ENCODE measurements around the gene IPCEF1.
"Not testable (repeated sequence)": the region's sequence is repeated elsewhere in the genome, so short reads cannot be mapped to it uniquely, and the experiment has no call there.

The IPCEF1 gene

DNA sequence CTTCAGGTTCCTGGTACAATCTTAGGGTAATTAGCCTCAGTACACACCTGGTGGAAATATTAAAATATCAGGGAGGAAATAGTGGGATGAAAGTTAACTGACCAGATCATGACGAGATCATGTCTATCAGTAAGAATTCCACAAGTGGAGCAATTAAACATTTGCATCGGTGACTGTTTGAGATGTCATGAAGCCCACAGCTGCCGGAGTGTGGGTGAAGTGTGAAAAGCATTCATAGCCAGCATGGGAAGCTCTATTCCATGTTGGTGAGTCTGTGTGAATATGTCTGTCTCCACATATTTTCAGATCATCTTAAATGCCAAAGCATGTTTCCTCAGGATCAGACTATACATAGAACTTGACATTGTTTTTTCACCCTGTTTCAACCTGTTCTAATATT is 142.8 kb downstream of the IPCEF1 start:
- DNase-seq, result no peak

DNA sequence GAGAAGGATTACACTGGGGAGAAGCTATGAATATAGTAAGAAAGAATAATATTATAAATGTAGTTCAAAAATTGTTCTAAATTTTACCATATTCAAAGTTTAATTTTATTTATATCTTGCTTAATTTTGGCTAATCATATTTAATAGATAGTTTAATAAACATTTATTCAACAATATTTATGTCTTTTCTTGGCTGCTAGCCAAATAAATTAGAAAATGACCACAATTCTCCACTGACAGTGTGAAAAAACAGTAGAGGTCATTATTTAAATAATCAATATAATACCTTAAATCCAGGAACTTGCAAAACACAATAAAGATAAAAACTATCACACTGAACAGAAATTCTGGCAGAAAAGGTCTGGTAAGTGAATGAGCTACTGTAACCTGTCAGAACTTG is 145.9 kb downstream of the IPCEF1 start:
- DNase-seq, result no peak

DNA sequence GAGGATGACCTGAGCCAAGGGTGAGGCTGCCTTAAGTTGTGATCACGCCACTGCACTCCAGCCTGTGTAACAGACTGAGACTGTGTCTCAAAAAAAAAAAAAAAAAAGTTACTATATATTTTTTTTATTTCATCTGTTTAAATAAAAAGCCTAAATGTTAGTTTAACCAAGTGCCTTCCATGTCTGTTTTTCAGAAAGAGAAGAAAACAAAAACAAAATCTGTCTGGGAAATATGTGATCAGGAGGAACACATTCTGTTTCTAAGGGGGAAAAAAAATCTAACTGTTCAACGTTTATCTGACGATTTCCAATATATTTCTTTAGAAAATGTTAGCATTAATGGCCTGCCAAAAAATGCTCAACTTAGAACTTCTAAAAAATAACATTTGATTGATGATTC is 147.0 kb downstream of the IPCEF1 start:
- DNase-seq, result no peak

DNA sequence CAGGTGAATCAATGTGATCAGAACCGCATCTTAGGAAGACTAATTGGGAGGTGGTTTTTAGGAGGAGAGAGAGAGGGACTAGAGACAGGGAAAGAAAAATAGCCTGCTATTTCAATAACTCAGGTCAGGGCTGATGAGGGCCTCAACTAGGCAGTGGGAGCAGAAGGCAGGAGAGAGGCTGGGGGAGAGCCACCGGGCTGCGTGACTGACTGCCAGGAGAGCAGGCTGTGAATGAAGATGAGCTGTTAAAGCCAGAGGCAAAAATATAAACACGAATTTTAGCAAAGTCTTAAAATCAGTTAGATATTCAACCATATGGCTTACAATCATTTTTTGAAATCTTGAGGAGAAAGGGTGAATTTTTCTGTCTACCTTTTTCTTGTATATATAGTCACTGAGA is 149.6 kb downstream of the IPCEF1 start:
- DNase-seq, result no peak

DNA sequence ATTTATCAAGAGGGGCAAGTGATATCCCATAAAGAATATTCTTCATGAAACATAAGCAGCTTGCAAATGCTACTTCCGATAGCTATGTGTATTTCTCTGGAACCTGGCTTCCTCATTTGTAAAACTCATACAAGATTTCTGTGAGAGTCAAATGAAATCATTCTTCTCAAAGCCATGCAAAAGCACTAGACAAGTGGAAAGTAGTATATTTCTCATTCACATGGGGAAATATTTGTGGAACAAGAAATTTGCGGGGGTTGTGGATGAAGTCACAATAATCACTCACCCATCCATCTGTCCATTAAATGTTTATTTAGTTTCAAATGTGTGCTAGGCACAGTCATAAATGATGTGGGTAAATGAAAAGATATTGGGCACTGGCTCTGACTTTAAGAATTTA is 150.5 kb downstream of the IPCEF1 start:
- no peak for DNase-seq

DNA sequence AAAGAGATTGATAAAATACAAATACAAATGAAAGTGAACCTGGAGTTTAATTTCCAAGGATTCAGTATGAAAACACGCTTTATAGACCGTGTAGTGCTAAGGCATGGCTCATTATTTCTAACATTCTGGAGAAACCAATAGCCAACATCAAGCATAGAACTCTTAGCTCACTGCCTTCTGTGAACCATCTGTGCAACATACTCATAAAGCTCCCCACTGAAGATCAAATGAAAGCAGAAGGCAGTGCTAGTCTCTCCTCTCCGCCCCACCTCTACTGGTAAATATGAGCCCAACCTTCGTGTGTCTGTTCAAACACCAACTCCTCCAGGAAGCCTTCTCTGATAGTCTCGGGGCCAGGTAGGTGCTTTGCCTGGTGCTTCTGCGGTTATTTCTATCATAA is 153.6 kb downstream of the IPCEF1 start:
- no peak for DNase-seq

DNA sequence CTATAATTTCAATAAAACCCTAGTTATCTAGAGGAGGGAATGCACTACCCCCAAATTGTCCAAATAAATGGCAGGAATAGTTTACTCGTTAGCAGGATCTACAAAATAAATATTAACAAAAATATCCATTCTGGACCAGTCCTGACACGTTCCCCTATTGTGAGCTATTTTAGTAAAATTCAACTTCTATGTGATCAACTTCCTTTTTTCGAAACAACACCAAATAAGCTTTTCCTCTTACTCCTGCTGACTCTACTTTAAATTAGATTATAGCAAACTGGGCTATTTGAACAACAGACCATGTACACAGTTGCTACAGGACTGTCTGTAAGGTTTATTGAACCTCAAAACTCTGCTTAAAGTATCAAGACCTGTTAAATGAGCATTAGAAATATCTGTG is 154.3 kb downstream of the IPCEF1 start:
- DNase-seq, result no peak

DNA sequence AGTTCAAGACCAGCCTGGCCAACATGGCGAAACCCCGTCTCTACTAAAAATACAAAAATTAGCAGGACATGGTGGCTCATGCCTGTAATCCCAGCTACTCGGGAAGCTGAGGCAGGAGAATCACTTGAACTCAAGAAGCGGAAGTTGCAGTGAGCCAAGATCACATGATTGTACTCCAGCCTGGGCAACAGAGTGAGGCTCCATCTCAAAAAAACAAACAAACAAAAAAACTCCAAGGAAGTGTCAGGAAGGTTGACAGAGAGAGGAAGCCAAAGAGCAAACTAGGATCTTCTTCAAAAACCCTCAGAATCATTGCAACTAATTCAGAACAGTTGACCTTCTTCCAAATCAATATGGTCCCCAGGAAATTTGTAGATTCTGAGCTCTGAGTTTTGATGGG is 154.9 kb downstream of the IPCEF1 start:
- not testable (repeated sequence) for DNase-seq

DNA sequence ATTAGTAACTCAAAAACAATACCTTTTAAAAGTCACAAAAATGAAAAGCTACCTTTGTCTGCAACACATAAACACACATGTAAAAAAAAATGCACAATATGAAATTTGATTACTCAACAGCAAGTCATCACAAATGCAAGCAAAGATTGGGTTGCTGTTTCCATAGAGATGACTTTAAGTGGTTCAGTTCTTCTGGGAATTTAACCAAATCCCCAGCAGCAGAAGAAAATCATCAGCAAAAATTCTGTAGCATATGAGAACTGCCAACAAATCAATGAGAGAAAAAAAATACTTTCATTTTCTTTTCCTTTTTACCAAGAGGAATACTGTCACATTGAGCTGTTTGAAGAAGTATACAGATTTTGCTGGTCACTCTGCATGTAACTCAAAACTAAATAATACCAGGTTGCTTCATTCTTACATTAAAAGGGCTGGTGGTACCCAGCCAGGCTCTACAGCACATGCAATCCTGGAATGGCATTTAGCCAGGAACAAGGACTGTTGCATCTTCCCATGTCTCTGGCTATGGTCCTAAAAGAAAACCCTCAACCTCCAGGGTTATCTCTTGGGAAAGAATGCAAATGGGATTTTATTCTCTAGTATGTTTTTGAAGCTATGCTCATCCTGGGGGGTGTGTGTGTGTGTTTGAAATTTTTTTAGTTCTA is 159.3 kb downstream of the IPCEF1 start:
- DNase-seq, result no peak

DNA sequence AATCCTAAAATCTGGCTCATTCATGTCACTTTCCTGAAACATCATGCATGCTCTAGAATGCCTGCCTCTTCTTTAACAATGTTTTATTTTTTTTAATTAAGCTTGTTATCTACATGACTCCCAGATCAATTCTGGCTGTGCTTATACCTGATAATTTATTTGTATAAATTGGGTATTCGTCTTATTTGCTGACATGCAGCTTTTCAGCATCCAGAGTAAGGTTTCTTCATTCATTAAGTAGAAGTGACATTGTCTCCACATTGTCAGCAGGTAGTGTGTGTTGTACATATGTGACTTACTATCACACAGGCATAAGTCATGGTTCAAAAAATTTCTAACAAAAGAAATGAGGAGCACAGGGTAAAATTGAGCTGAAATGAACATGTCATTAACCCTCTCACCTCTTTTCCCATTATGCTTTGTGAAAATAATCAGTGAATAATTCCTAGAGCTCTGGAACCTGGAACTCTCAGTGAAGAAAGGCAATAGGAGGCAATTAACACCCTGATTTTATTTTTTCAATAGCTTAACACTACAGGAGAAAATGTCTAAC is 160.2 kb downstream of the IPCEF1 start:
- no peak for DNase-seq

DNA sequence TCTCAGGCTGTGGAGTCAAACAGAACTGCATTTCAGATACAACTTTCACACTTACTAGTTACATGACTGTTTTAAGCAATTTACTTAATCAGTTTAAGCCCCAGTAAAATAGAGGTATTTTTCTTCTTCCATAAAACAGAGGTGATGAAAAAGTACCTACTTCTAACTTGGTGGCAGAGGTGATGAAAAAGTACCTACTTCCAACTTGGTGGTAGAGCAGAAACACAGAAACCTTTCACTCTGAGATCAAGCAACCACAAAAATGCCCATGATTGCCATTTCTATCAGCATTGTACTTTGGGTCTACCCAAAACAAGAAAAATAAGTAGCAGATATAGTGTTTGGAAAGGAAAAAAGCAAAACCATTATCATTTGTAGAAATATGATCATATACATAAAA is 168.9 kb downstream of the IPCEF1 start:
- no peak for DNase-seq

DNA sequence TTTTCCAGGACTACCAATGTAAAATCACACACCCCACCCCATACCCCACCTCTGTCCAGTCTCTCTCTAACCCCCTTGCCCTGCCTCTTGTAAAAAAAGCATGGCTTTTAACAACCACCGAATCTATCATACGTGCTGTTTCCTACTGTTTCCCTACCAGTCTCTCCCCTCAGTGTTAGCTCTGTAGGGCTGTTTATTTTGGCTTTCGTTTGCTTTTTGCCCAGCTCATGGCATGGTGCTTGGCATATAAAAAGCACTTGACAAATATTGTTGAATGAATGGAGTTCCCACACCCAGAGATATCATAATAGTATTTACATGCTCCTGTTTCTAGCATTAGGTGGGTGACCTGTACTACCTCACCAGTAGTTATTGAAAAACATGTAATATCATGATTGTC is 169.4 kb downstream of the IPCEF1 start:
- no peak for DNase-seq

DNA sequence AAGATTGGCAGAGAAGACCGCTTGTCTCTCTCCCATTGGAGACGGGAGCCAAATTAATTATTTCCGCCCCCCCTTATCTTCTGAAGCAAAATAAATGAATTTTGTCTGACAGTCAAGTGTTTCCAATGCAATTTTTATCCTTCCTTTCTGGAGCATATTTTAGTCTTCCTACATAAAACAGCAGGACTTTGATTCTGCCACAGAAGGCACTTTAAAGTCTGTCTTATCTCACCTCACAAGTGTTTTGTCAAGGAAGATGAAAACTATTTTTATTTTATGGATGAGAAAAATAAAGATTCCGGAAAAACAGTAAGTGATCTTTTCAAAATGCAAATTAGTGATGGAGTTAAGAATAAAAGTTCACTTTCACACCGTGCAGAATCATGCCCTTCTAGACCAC is 177.2 kb downstream of the IPCEF1 start:
- DNase-seq, result no peak

DNA sequence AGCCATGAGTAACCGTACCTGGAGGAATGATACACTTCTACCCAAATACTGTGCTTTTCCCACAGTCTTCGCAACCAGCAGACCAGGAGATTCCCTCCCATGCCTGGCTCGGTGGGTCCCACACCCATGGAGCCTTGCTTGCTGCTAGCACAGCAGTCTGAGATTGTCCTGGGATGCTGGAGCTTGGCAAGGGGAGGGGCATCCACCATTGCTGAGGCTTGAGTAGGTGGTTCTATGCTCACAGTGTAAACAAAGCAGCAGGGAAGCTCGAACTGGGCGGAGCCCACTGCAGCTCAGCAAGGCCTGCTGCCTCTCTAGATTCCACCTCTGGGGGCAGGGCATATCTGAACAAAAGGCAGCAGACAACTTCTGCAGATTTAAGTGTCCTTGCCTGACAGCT is 184.2 kb downstream of the IPCEF1 start:
- not testable (repeated sequence) for DNase-seq

DNA sequence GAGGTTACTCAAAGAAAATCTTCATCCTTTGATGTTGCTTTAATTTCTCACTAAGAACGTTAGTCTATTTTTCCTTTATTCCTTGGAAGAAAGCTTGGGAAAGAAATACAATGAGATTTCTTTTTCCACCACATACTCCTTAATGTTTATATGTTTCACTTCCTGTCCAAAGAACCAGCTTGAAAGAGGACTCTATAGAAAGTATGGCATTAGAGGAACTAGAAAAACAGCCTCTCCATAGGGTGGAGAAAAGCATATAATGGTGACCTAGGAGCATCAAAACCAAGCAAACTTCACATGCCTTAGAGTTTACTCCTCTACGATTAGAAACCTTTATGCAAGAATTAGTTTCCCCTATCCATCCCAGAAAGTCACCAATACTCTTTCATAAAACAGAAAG is 186.5 kb downstream of the IPCEF1 start:
- no peak for DNase-seq

DNA sequence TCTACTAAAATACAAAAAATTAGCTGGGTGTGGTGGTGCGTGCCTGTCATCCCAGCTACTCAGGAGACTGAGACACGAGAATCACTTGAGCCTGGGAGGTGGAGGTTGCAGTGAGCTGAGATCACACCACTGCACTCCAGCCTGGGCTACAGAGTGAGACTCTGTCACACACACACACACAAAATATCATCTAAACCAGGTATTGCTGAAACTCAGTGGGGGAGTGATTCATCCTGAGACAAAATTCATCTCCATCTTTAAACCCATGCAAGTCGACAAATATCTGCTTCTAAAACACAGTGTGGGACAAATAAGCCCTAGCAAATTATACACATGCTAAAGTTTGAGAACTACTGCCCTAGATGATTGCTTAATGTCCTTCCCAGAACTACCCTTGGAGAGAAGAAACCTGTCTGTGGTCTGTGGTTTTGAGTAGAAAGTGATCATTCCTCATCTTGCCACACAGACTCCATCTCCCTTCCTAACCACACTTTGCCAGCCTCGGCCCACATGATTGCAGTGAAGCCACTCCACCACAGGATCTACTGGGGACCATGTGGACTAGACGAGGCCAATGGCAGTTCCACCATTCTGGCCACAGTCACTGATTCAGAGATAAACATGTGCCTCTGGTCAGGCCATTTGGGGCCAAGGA is 187.3 kb downstream of the IPCEF1 start:
- peak; percentile 20 to 21 for DNase-seq

DNA sequence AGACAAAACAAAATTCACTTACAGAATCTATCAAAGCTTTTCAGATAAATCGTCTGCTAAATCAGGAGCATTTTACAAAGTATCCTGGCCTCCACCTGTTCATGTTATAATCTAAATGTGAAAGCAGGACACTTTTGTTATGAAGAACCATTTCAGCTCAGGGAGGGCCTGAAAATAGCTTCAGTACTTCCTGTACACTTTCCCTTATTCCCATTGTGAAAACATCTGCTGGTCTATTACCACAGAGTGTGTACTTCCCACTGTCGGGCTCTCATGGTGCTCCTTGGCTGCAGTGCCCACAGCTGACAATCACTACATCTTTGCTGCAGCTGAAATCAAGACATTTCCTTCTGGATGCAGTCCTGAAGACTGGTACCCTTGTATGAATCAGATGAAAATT is 189.5 kb downstream of the IPCEF1 start:
- no peak for DNase-seq

DNA sequence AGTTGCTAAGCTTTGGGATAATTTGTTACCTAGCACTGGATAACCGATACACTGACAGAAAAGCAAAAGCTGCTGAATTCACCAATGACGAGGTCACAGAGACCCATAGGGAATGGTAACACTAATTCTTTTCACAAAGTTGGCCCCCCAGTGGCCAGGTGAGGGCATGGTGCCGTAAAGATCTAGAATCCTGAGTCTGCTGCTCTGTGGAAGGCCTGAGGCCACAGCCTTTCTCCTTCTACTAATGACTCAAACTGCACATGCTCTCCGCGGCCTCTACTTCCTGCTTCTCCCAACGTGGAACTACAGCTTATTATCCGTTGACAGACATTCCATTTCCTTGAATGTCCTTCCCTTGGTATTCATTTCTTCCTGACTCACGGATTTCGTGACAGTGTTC is 190.5 kb downstream of the IPCEF1 start:
- DNase-seq, result no peak

DNA sequence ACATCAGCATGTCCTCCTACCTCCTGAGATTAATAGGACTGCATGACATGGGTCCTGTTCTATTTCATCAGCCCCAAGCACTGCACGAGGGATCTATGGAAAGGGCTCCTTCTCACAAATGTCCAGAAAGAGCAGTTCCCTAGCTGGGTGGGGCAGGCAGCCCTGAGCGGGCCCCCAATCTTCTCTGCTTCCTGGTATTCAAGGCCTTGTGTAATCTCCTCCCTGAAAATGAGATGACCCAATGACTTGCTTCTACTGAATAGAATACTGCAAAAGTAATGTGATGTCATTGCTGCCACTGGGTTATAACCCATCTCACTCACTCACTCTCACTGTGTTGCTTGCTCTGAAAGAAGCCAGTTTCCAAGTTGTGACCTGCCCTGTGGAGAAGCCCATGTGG is 191.1 kb downstream of the IPCEF1 start:
- peak in 1 of 2 donors; percentile 25 for DNase-seq

DNA sequence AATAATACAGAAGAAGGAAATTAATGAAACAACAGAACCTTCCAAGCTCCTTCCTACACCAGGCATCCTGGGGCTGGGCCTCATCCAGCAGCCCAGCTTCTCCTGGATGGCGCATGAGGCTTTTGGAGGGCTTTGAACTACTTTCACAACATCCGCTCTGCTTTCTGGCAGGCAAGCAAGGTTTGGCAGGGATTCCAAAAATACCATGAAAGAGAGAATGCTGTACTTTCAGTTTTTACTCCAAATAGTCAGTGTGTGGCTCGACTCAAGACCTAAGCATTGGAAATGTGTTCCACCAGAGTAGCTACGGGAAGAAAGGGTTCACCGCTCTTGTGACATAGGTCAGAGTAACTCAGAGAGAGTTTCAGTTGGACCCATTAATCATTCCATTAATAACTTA is 192.2 kb downstream of the IPCEF1 start:
- DNase-seq, result no peak

DNA sequence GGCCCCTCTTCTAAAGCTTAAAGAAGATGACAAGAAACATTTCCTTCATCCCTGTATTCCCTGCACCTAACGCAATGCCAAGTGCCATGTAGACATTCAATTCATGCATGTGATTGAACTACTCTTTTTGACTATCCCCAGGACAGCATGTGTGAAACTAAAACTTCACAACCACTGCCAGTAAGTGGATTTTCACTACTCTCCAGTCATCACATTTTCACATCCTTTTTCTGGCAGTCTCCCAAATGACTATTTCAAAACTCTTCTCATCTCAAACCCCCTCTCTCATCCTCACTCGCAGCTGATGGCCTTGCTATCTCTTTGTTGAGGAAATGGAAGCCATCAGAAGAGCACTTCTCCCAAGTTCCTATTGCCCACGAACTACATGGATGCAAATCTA is 194.9 kb downstream of the IPCEF1 start:
- no peak for DNase-seq

DNA sequence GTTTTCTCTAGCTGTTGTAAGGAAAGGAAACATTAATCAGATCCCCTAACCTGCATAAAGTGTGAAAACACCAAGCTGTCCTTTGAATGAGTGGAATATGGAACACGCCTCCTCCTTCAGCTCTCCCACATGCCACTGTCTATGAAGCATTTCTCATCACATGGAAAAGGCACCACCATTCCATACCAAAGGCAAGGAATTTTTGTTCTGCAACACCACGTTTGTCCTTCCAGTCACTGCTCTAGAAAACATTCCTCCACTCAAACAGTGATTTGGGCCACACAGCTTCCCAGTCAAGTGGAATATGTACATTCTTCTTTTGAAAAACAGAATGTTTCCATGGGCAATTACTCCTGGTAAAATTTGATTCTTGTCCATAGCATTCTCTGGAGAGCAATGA is 197.5 kb downstream of the IPCEF1 start:
- DNase-seq, result no peak

DNA sequence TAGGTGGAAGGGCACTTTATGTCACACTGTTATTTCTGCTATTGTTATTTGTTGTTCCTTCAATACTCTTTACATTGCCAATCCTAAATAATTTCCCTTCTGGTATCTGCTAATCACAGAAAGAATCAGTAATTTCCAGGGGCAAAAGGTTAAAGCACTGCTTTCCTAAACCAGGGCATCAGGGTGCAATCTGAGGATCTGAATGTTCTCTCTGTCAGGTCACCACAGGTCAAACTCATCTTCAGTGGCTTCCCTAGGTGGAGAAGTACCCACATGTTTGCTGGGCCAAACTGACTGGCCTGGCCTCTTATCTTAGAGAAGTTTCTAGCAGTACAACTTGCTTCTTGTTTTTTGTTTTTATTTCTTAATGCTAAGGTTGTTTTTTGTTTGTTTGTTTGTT is 198.9 kb downstream of the IPCEF1 start:
- DNase-seq, result no peak

DNA sequence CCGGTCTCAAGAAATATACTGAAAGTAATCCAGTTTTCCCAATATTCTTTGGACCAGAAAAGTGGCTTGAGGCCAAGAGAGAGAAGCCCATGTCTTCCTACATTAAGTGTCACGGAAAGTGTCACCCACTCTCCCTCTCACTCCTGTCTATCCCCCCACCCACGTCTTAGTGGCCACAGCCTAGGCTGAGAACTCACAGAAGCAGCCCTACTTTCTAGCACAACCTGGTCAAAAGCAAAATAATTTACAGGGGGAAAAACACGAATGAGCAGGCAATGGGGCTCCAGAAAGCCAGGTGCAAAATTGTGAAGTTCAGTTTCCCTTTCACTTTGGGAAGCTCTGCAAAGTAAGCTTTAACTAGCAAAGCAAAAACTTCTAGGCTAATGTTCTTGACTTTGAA is 199.5 kb downstream of the IPCEF1 start:
- DNase-seq, result peak in 1 of 2 donors; percentile 45
